Activated naive CD8-positive, alpha-beta T cell treated with anti-CD3 and anti-CD28 coated beads, Interleukin-2, amount 50 U/mL, for 24 hours (primary cell): ENCODE measurements around the gene SH2D5.
"Not testable (repeated sequence)": the region's sequence is repeated elsewhere in the genome, so short reads cannot be mapped to it uniquely, and the experiment has no call there.

Experiments
- ATAC-seq: fragments of 150-1000 bp; cut with Tn5 transposase; one replicate; pipeline ENCODE4 v1.10.0; 2021
- DNase-seq: peaks from one replicate; pipeline ENCODE4 v3.0.0; 2021
- H3K27ac Mint-ChIP-seq: one replicate; pipeline ENCODE4 v1.8.0; 2021; ENCODE audit warnings: mild to moderate bottlenecking, mixed read lengths
- H3K27me3 Mint-ChIP-seq: one replicate; pipeline ENCODE4 v1.8.0; 2021; ENCODE audit warnings: mixed read lengths
- H3K36me3 Mint-ChIP-seq: one replicate; pipeline ENCODE4 v1.8.0; 2021; ENCODE audit warnings: low read depth, mixed read lengths
- H3K4me1 Mint-ChIP-seq: one replicate; pipeline ENCODE4 v1.8.0; 2021; ENCODE audit warnings: mixed read lengths
- H3K4me3 Mint-ChIP-seq: one replicate; pipeline ENCODE4 v1.8.0; 2021; ENCODE audit warnings: mild to moderate bottlenecking, moderate library complexity, mixed read lengths
- H3K9me3 Mint-ChIP-seq: one replicate; pipeline ENCODE4 v1.8.0; 2021; ENCODE audit warnings: mixed read lengths

The SH2D5 gene

GRCh38 chr1:20723537-20724363, 8.8 kb downstream of the SH2D5 start:
- Mint-ChIP-seq H3K4me1 (peaks cover under 1% of the 10 kb centered on the region), H3K27me3 (peaks cover 13% of the 10 kb centered on the region), H3K9me3 (no peaks in the 10 kb centered on the region), H3K36me3 (no peaks in the 10 kb centered on the region), H3K27ac (no peak overlapping the region), H3K4me3 (no peak overlapping the region)
- ATAC-seq, result no peak
- no peak for DNase-seq

GRCh38 chr1:20723159-20723536, 9.4 kb downstream of the SH2D5 start:
- H3K4me1 Mint-ChIP-seq, result peaks cover 2% of the 10 kb centered on the region
- no peaks in the 10 kb centered on the region for H3K36me3 Mint-ChIP-seq
- no peak for DNase-seq
- H3K4me3 Mint-ChIP-seq, result no peak overlapping the region
- no peak overlapping the region for H3K27ac Mint-ChIP-seq
- no peak for ATAC-seq
- peaks cover 11% of the 10 kb centered on the region for H3K27me3 Mint-ChIP-seq
- no peaks in the 10 kb centered on the region for H3K9me3 Mint-ChIP-seq

- DNase-seq, result no peak
- no peak overlapping the region for H3K4me3 Mint-ChIP-seq
- H3K27me3 Mint-ChIP-seq, result peaks cover 19% of the 10 kb centered on the region
- no peaks in the 10 kb centered on the region for H3K36me3 Mint-ChIP-seq
- H3K4me1 Mint-ChIP-seq, result peaks cover 6% of the 10 kb centered on the region
- no peaks in the 10 kb centered on the region for H3K9me3 Mint-ChIP-seq
- no peak overlapping the region for H3K27ac Mint-ChIP-seq
- no peak for ATAC-seq
Measured at GRCh38 chr1:20721117-20722061, 11.1 kb downstream of the SH2D5 start.

- ATAC-seq, result no peak
- H3K4me1 Mint-ChIP-seq, result peaks cover 8% of the 10 kb centered on the region
- DNase-seq, result no peak
- no peak overlapping the region for H3K4me3 Mint-ChIP-seq
- H3K36me3 Mint-ChIP-seq, result no peaks in the 10 kb centered on the region
- H3K27ac Mint-ChIP-seq, result no peak overlapping the region
- H3K27me3 Mint-ChIP-seq, result peaks cover 26% of the 10 kb centered on the region
- no peaks in the 10 kb centered on the region for H3K9me3 Mint-ChIP-seq
Measured at GRCh38 chr1:20720631-20721091, 11.8 kb downstream of the SH2D5 start.

- DNase-seq (no peak), ATAC-seq (no peak)
- no peaks in the 10 kb centered on the region for H3K36me3 Mint-ChIP-seq
- H3K4me1 Mint-ChIP-seq, result peaks cover 8% of the 10 kb centered on the region
- H3K27ac Mint-ChIP-seq, result no peak overlapping the region
- H3K27me3 Mint-ChIP-seq, result peaks cover 30% of the 10 kb centered on the region
- no peaks in the 10 kb centered on the region for H3K9me3 Mint-ChIP-seq
- H3K4me3 Mint-ChIP-seq, result no peak overlapping the region
Measured at GRCh38 chr1:20719871-20720620, 12.5 kb downstream of the SH2D5 start.

GRCh38 chr1:20719261-20719660, 13.2 kb downstream of the SH2D5 start:
- Mint-ChIP-seq H3K36me3 (no peaks in the 10 kb centered on the region), H3K9me3 (no peaks in the 10 kb centered on the region), H3K27ac (no peak overlapping the region), H3K27me3 (peaks cover 32% of the 10 kb centered on the region), H3K4me3 (no peak overlapping the region), H3K4me1 (peaks cover 8% of the 10 kb centered on the region)
- ATAC-seq (no peak), DNase-seq (no peak)

- ATAC-seq, H3K27ac Mint-ChIP-seq, H3K4me1 Mint-ChIP-seq, H3K9me3 Mint-ChIP-seq, H3K36me3 Mint-ChIP-seq, DNase-seq: not testable (repeated sequence)
- H3K27me3 Mint-ChIP-seq, result peaks cover 32% of the 10 kb centered on the region
- H3K4me3 Mint-ChIP-seq, result peak overlapping the region; percentile 48
Measured at GRCh38 chr1:20718343-20718882, 14.1 kb downstream of the SH2D5 start.

- peak within 1 kb of the TSS; percentile 56 for H3K4me3 Mint-ChIP-seq
- H3K27me3 Mint-ChIP-seq, result peaks cover 32% of the 10 kb centered on the region
- H3K4me1 Mint-ChIP-seq, result peaks cover 8% of the 10 kb centered on the region
- ATAC-seq (peak; percentile 35), DNase-seq (peak; percentile 70)
- H3K27ac Mint-ChIP-seq, result no peak within 1 kb of the TSS
- no peaks in the 10 kb centered on the region for H3K36me3 Mint-ChIP-seq
- no peaks in the 10 kb centered on the region for H3K9me3 Mint-ChIP-seq
Measured at GRCh38 chr1:20717452-20718342, 14.8 kb downstream of the SH2D5 start, which contains the start of gene KIF17. KIF17 (minus strand) TSS chr1:20718007; CDS start chr1:20717706, 301 bp downstream.

GRCh38 chr1:20716232-20716631, 16.3 kb downstream of the SH2D5 start:
- Mint-ChIP-seq H3K4me1 (peaks cover 8% of the 10 kb centered on the region), H3K27me3 (peaks cover 32% of the 10 kb centered on the region), H3K4me3 (peak overlapping the region; percentile 7), H3K27ac (no peak overlapping the region), H3K9me3 (no peaks in the 10 kb centered on the region), H3K36me3 (no peaks in the 10 kb centered on the region)
- no peak for ATAC-seq
- DNase-seq, result no peak

GRCh38 chr1:20715406-20715805, 17.1 kb downstream of the SH2D5 start:
- Mint-ChIP-seq H3K36me3 (no peaks in the 10 kb centered on the region), H3K4me3 (no peak overlapping the region), H3K9me3 (no peaks in the 10 kb centered on the region), H3K27ac (no peak overlapping the region), H3K4me1 (peaks cover 8% of the 10 kb centered on the region), H3K27me3 (peaks cover 35% of the 10 kb centered on the region)
- ATAC-seq (no peak), DNase-seq (no peak)

GRCh38 chr1:20713440-20713839, 19.1 kb downstream of the SH2D5 start:
- no peak overlapping the region for H3K4me3 Mint-ChIP-seq
- H3K9me3 Mint-ChIP-seq, result no peaks in the 10 kb centered on the region
- peaks cover 6% of the 10 kb centered on the region for H3K4me1 Mint-ChIP-seq
- no peak overlapping the region for H3K27ac Mint-ChIP-seq
- ATAC-seq (no peak), DNase-seq (no peak)
- H3K27me3 Mint-ChIP-seq, result peaks cover 27% of the 10 kb centered on the region
- no peaks in the 10 kb centered on the region for H3K36me3 Mint-ChIP-seq

- H3K36me3 Mint-ChIP-seq, result no peaks in the 10 kb centered on the region
- H3K4me1 Mint-ChIP-seq, result peaks cover 6% of the 10 kb centered on the region
- DNase-seq, result no peak
- peak; percentile 30 for ATAC-seq
- H3K9me3 Mint-ChIP-seq, result no peaks in the 10 kb centered on the region
- no peak overlapping the region for H3K27ac Mint-ChIP-seq
- H3K4me3 Mint-ChIP-seq, result no peak overlapping the region
- peaks cover 23% of the 10 kb centered on the region for H3K27me3 Mint-ChIP-seq
Measured at GRCh38 chr1:20712215-20712577, 20.3 kb downstream of the SH2D5 start.
